Bone marrow (tissue), 2 donors: ENCODE data around the gene SLC38A10.
A peak's percentile ranks its signal among the peaks of the same experiment; 100 is the strongest.

Experiments used
- DNase-seq, 2 donors: peaks; one replicate each; lab custom pipeline; 2025; lab: John Stamatoyannopoulos, UW

Gene SLC38A10

DNA sequence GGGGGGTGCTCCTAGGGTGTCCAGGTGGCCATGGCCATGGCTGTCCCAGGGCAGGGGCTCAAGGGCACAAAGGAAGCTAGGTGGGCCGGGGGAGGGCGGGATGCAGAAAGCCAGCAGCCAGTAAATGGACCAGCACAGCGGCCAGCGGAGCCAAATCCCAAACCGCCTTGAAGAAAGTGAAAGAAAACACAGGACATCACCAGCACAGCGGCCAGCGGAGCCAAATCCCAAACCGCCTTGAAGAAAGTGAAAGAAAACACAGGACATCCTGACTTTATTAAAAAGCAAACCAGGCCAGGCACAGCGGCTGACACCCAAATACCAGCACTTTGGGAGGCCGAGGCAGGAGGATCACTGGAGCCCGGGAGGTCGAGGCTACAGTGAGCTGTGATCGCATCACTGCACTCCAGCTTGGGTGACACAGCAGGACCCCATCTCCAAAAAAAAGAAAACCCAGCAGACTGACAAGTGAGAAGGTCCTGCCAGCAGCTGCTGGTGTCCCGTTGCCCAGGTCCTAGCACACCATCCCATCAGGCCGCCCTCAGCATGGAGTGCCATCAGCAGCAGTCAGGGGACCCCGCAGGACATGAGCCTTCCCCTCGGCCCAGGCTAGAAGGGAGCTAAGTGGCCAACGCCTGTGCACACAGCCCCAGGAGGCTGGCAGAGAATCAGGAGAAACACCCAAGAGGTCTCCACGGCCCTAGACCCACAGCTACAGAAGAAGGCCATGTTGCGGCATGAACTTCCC, 17.0 kb downstream of the SLC38A10 start:
- DNase-seq, result no peak

DNA sequence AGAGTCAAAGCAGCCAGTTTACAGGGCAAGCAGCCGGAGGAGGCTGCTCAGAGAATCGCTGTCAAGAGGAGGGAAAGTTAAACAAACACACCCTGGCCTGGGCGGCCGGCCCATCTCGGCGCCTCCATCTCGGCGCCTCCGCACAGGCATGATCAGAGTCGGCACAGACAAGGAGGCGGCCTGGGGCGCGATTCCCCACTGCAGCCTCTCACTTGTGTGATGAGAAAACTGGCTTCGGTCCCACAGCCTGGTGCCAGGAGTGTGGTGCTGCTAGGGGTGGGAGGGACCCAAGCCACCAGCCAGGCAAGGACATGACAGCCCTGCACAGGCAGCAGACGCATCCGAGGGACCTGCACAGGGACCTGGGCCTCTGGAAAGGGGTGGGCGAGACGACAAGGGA, 17.7 kb downstream of the SLC38A10 start:
- no peak for DNase-seq

GRCh38 chr17:81276781-81277180, 18.3 kb downstream of the SLC38A10 start:
- DNase-seq, result no peak

- DNase-seq, result no peak
Measured at GRCh38 chr17:81274471-81274855, 20.6 kb downstream of the SLC38A10 start.

GRCh38 chr17:81273698-81274470, 21.2 kb downstream of the SLC38A10 start:
- DNase-seq, result no peak

GRCh38 chr17:81272616-81273015, 22.5 kb downstream of the SLC38A10 start:
- DNase-seq, result no peak

GRCh38 chr17:81271226-81271625, 23.9 kb downstream of the SLC38A10 start:
- DNase-seq, result no peak

DNA sequence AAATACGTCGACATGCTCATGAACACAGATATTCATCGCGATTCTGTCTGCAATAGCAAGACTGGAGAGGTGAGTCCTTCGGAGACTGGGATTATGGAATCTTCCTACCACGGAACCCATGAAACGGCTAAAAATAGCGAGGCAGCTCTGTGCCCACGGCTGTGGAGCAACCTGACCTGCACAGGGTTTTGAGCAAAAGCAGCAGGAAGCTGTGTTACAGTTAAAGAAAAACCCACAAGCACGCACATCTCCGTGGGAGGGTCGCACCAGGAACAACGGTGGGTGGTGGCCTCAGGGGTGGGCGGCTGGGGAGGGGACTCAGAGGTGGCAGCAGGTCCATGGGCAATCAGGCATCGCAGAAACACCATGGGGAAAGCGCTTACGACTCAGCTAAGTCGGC, 24.8 kb downstream of the SLC38A10 start:
- no peak for DNase-seq

DNA sequence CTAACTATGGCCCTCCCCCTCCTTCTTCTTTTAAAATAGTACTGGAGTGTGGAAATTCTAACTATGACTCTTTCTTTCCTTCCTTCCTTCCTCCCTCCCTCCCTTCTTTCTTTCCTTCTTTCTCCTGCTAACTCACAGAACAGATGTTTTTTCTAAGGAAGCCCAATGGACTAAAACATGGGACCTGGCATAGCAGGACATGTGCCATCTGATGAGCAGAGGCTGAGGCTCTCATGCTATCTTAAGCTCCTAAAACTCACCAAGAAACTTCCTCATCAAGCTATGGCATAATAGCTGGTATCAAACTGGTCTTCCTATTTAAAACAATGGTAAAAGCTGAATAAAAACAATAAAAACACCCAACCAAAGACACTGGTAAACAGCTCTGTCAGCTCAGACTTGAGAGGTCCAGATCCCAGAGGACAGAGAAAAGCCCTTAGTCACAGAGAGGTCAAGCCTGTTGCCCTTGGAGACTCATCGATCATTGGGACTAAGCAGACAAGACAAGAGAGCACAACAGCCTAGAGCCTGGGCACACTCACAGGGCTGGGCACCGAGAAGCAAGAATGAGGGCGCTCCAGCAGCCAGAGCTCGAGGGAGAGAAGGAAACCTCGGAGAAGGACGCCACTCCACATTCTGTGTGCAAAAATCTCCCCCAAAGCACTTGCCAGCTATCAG, 27.6 kb downstream of the SLC38A10 start:
- DNase-seq, result no peak

- DNase-seq, result no peak
Measured at GRCh38 chr17:81265576-81265975, 29.5 kb downstream of the SLC38A10 start.

GRCh38 chr17:81264640-81265039, 30.5 kb downstream of the SLC38A10 start:
- DNase-seq, result no peak

GRCh38 chr17:81263371-81264181, 31.5 kb downstream of the SLC38A10 start:
- no peak for DNase-seq

DNA sequence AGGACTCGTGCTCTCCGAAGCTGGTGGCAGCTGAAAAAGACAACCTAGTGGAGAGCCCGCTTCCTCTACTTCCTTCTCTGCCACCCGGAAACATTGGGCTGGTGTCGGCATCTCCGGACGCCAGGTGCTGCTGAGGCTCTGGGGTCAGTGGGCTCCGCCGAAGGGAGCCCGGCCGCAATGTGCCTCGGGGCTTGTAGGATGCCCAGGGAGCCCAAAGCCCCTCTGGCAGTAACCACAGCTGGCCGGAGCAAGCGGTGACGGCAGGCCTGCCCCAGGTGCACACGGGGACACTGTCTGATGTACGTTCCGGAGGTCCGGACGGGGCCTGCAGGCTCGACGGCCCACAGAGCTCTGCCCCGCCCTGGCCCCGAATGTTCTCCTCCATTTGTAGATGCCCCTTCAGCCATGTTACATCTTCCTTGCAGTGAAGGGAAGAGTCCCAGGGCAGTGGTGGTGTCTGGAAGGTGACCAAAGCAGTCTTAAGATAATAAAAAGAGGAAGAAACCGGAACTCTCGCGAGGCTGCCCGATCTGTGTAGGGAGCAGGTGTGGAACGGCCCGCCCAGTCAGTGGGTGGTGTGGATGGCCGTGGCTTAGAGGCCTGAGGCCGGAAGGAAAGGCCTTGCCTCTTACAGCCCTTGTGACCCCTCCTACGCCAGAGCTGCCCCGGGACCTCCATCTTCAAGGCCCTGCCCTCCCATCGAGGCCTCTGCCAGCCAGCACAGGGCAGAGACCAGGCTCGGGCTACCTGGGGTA, 33.3 kb downstream of the SLC38A10 start:
- no peak for DNase-seq

- no peak for DNase-seq
Measured at GRCh38 chr17:81261096-81261495, 34.0 kb downstream of the SLC38A10 start.

GRCh38 chr17:81260641-81261040, 34.5 kb downstream of the SLC38A10 start:
- DNase-seq, result no peak

DNA sequence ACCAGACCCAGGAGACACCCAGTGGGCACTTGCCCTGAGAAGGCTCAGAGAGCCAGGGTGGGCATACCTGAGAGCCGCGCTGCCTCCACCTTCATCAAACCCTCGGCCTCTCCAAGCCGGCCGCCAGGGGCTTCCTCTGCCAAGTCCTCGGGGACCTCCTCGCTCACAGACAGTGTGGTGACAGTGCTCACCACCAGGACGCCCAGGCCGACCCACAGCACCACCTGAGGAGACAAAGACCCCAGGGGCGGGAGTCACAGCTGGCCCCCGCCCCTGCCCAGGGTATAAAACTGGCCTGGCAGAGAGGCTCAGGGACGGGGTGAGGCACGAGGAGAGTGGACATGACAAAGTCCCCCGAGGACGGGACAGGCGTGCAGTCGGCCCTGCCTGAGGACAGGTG, 34.9 kb downstream of the SLC38A10 start:
- DNase-seq, result no peak

- no peak for DNase-seq
Measured at GRCh38 chr17:81259058-81259605, 36.0 kb downstream of the SLC38A10 start.

GRCh38 chr17:81258292-81258691, 36.8 kb downstream of the SLC38A10 start:
- no peak for DNase-seq

- DNase-seq, result no peak
Measured at GRCh38 chr17:81257533-81257932, 37.6 kb downstream of the SLC38A10 start.

DNA sequence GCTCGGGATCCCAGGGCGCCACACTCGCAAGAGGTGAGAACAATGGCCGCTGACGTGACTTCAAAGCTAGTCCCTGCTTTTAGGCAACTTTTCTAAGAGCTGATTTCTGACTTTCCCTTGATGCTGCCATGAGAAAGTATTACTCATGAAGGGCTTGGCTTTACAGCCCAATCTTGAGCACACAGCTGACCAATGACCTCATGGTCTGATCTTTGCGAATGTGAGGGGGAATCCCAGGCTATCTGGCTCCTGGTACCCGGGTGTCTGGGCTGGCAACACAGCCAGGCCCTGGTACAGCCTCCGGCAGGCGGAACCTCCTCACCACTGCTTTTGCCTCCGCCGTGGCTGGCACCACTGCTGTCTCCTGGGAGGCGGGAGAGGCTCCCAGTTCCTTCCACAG, 38.5 kb downstream of the SLC38A10 start:
- peak in 1 of 2 donors; percentile 6 for DNase-seq
